ENCODE data around the gene APRT.
A peak's percentile ranks its signal among the peaks of the same experiment; 100 is the strongest.
"Not testable (repeated sequence)": the region's sequence is repeated elsewhere in the genome, so short reads cannot be mapped to it uniquely, and the experiment has no call there.

APRT gene

DNA sequence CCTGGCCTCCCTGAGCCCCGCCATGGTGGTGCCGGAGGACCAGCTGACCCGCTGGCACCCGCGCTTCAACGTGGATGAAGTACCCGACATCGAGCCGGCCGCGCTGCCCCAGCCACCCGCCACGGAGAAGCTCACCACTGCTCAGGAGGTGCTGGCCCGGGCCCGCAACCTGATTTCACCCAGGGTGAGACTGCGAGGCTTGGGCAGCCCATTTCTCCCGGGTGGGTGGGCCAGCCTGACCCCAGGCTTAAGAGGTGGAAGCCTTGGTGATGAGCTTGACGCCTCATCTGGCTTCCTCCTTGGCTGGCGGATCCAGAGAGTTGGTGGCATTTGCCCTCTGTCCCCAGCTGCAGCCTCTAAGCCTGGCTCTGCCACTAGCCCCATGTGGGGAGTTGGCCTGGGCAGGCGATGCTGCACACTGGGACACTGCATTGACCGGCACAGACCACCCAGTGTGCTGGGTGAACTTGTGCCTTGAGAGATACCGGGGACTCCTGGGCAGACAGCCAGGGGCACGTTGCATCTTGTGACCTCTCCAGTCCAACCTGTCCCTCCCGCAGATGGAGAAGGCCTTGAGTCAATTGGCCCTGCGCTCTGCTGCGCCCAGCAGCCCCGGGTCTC lies 5.1 kb downstream of the APRT start:
- no peak for DNase-seq

- no peak for DNase-seq
Measured at GRCh38 chr16:88805887-88806393, 5.8 kb downstream of the APRT start.

DNA sequence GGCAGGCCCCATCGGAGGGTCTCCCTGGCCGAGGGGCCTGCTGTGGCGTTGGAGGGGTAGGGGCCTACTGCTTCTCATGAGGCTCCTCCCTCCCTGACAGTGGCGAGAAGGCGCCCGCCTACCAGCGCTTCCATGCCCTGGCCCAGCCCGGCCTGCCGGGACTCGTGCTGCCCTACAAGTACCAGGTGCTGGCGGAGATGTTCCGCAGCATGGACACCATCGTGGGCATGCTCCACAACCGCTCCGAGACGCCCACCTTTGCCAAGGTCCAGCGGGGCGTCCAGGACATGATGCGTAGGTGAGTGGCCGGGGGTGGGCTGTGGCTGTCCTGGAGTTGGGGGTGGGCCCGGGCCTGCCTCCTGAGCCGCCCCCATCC lies 6.4 kb downstream of the APRT start:
- DNase-seq = no peak

DNA sequence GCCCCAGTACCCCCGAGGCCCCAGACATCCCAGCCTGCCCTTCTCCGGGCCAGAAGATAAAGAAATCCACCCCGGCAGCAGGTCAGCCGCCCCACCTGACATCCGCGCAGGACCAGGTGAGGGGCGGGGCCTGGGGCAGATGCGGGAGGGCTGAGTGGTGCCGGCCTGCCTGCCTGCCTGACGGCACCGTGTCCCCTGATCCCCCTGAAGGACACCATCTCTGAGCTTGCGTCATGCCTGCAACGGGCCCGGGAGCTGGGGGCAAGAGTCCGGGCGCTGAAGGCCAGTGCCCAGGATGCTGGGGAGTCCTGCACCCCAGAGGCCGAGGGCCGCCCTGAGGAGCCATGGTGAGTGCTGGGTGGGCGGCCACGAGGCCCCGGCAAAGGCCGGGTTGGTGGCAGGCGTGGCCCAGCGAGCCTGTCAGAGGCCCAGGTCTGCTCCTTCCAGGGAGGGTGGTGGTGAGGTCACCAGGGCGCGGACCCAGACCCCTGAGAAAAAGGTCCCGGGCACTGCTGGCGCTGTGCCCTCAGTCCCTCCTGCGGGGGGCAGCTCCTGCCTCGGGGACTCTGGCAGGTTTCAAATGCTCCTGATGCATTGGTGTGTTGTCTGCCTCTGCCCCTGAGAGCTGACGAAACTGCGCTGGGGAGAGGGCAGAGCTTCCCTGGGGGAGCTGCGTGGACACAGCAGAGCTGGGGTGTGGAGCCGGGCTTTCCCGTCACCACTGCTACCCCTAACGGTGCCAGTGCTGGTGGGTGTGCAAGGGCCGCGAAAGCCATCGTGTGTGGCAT lies 7.0 kb downstream of the APRT start:
- DNase-seq = peak in 1 of 4 experiments; percentile 16

- no peak for DNase-seq
Measured at GRCh38 chr16:88804173-88804551, 7.6 kb downstream of the APRT start.

DNA sequence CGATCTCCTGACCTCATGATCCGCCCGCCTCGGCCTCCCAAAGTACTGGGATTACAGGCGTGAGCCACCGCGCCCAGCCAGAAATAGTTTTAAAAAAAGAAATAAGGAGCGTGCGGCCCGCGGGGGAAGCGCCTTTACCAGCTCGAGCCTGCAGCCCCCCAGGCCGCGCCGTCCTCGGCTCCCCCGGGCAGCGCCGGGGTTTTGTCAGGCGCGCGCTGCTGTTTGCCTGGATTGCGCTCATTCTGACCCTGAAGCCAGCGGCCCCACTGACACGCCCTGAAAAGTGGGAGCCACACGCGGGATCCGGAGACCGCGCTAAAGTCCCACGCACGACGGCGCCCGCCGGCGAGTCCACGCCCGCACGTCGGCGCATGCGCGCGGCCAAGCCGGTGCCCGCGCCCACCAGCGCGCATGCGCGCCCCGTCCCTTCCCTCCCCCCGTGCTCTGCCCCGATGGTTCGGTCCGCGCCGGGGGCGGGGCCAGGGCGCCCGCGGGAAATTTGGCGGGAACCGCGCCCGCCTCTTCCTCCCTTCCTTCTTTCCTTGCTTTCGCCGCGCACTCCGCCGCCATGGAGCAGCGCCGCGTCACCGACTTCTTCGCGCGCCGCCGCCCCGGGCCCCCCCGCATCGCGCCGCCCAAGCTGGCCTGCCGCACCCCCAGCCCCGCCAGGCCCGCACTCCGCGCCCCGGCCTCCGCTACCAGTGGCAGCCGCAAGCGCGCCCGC lies 8.3 kb downstream of the APRT start, which contains the start of gene CDT1:
Gene CDT1, plus strand, starts transcription at position 526 of the 724 bp plus-strand sequence. Its CDS starts 43 bp downstream, at position 569.
- peak; percentile 67 to 82 (median 68) for DNase-seq

DNA sequence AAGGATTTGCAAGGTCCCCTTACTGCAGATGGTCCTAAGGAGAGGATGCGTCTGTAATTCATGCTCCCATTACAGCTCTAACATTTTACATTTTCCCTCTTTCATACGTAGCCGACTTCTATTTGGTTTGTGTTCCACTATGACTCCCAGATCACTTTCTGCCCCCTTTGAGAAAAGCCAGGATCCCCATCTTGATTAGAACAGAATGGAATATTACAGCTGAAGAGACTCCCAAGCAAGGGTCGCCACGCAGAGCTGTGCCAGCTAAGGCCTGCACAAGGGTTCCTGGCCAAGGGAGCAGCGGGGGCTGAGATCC lies 11.5 kb downstream of the APRT start:
- no peak for DNase-seq

DNA sequence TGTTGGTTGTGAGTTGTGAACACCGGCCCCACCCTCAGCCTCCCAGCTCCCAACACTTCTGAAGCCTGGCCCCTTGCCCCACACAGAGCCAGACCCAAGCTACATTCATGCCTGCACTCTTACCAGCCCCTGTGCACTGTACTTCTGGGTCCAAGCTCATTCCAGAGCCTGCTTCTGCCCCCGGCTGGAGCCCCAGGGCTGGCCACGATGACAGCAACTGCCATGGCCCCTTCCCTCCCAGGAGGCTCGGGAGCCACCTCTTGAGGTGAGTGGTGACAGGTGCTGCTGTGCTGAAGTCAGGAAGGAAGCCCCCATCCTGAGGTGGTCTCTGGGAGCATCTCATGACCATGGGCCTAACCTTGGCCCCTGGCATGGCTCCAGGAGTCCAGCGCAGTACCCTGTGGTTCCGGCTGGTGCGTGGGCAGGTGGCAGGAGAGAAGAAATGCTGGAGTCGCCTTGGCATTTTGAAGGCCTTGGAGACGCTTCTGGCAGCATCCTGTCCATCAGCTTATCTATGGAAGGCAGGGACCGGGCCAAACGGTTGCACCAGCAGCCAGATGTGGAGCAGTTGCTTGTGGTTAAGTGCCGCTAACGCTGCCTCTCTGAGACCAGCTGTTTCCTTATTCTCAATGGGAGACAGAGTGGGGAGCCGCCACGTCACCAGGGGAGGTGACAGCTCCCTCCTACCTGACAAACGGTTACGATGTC lies 12.0 kb downstream of the APRT start:
- DNase-seq = peak in 1 of 4 experiments; percentile 15

DNA sequence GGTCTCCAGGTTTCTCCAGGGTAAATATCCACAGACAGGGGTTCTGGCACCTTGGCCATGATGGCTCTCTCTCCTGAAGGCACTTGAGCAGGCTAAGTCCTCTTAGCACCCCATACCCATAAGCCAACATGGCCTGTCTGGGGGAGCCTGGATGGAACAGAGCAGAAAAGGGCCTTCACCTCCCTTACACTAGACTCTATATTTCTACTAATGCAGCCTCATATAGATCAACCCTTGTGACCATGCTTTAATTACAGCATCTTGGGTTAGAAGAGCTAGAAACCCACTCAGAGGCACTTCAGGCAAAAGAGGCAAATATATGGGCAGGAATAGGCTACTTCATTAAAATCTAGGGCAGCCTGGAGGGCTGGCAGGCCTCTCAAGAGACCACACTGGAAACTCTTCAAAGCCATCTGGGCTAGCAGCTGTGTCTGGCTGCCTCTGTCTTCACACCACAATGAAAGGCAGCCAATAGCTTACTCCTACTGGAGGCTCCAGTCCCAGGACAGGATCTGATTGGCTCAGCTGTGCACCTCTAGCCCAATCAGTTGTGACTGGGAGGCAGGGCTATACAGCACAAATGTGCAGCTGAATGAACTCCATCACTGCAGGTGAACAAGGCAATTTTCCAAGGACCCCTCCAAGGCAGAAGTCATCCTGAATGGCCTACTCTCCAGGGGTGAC lies 12.8 kb downstream of the APRT start:
- no peak for DNase-seq

DNA sequence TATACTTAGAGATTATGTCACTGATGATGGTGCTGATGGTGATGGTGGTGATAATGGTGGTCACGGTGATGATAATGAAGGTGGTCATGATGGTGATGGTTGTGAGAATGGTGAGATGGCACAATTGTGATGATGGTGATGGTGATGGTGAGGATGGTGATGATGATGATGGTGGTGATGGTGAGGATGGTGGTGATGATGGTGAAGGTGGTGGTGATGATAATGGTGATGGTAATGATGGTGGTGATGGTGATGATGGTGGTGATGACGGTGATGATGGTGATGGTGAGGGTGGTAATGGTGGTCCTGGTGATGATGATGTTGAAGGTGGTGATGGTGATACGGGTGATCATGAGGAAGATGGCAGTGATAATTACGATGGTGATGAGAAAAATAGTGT lies 13.7 kb downstream of the APRT start:
- no peak for DNase-seq

DNA sequence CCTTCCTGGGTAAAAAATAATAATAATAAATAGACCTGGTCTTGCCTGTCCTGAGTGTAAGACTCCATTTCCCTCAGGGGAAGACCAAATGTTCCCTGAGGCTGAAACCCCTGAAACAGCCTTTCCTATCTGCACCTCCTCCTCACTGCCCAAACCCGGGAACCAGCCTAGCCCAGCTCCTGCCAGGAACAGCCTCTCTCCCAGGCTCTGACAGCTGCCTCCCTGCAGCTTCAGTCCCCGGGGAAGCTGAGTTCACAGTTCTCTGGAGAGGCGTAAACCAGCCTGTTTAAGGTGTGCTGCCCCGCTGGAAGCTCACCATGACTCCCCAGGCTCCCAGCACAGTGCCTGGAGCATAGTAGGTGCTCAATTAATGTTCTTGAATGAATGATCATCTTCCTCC lies 15.4 kb downstream of the APRT start:
- no peak for DNase-seq

GRCh38 chr16:88793251-88793954 lies 18.3 kb downstream of the APRT start:
- no peak for DNase-seq

GRCh38 chr16:88792668-88793250 lies 19.0 kb downstream of the APRT start:
- DNase-seq = no peak

DNA sequence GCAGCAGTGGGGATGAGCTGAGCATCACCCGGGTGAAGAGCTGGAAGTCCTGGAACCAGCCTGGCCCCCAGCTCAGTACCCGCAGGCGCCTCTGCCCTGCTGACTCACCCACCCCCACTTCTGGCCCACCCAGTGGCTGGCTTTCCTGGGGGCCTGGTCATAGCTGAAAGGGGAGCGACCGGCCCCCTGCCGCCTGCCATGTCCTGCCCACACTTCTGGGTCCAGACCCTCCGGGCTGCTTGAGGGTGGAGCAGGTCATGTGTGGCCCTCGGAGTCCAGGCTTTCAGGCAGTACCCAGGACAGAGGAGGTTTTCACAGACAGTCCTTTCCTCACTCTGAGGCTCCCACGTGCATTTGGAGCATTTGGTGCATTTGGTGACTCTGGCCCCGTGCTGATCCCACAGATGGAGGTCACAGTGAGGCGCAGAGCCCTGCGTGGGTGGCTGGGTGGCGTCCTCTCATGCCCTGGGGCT lies 19.6 kb downstream of the APRT start:
- DNase-seq = no peak

DNA sequence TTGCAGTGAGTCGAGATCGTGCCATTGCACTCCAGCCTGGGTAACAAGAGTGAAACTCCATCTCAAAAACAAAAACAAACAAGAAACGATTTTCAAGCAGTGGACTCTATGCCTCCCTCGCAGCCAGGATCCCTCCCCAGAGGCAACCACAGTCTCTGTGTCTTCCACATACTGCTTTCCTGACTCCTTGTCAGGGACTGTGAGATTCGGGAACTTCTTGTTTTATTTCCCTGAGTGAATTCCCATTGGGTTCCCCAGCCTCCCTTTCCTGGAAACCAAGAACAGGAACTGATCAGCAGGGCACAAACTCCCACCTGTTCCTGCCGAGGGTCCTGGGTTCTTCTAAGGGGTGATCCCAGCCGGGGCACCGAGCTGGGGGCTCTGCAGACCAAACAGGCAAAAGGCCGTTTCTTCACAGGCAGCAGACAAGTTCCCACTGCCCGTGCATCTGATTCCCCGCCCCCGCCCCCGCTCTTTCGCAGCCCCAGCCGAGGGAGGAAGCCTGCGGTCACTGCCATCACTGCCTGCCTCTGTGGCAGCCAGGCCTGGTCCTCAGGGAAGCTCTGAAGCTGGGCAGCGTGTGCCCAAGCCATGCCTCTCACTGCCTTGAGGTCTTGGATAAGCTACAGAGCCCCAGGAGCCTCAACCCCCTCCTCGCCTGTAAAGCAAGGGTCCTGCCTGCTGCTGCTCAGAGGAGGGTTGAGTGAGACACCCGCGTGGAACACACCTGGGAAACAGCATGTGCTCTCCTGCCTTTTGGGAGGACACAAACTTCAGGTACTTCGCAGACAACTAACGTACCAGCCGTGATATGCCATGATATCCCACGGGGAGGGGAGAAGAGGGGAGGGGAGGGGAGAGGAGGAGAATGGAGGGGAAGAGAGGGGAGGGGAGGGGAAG lies 21.2 kb downstream of the APRT start:
- DNase-seq = peak in 2 of 4 experiments; percentile 28 to 42

DNA sequence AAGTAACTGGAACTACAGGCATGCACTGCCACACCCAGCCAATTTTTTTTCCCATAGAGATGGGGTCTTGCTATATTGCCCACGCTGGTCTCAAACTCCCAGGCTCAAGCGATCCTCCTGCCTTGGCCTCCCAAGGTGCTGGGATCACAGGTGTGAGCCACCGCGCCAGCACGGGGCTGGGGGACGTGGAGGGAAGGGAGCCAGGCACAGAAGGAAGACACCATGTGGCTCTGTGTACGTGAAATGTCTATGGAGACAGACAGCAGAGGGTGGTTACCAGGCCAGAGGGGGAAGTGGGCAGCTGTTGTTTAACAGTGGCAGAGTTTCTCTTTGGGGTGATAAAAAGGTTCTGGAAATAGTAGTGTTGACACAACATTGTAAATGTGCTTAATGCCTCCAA lies 22.1 kb downstream of the APRT start:
- DNase-seq = no peak

DNA sequence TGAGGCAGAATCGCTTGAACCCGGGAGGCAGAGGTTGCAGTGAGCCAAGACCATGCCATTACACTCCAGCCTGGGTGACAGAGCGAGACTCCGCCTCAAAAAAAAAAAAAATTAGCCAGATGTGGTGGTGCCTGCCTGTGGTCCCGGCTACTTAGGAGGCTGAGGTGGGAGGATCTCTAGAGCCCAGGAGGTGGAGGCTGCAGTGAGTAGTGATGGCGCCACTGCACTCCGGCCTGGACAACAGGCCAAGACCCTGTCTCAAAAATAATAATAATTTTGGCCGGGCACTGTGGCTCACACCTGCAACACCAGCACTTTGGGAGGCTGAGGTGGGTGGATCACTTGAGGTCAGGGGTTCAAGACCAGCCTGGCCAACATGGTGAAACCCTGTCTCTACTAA lies 23.0 kb downstream of the APRT start:
- DNase-seq = not testable (repeated sequence)

DNA sequence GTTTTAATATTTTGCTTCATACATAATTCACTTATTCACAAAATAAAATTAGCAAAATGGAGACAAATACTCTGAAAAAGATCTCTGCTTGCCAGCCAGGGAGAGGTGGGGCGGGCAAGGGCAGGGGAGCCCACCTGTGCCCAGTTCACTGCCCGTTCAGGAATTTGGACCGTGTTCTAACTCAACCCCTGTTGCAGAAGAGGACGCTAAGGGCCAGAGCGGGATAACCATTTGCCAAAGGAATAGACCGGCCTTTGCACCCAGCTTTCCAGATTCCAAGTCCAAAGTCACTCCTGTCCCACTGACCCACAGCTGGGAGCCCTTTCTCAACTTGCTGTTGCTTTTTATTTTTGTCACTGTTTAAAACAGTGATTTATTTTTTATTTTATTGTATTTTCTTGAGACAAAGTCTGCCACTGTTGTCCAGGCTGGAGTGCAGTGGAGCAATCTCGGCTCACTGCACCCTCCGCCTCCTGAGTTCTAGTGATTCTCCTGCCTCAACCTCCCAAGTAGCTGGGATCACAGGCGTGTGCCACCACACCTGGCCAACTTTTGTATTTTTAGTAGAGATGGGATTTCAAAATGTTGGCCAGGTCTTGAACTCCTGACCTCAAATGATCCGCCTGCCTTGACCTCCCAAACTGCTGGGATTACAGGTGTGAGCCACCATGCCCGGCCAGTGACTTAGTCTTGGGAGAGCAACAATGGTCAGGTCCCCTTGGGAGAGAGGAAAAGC lies 24.0 kb downstream of the APRT start:
- no peak for DNase-seq

DNA sequence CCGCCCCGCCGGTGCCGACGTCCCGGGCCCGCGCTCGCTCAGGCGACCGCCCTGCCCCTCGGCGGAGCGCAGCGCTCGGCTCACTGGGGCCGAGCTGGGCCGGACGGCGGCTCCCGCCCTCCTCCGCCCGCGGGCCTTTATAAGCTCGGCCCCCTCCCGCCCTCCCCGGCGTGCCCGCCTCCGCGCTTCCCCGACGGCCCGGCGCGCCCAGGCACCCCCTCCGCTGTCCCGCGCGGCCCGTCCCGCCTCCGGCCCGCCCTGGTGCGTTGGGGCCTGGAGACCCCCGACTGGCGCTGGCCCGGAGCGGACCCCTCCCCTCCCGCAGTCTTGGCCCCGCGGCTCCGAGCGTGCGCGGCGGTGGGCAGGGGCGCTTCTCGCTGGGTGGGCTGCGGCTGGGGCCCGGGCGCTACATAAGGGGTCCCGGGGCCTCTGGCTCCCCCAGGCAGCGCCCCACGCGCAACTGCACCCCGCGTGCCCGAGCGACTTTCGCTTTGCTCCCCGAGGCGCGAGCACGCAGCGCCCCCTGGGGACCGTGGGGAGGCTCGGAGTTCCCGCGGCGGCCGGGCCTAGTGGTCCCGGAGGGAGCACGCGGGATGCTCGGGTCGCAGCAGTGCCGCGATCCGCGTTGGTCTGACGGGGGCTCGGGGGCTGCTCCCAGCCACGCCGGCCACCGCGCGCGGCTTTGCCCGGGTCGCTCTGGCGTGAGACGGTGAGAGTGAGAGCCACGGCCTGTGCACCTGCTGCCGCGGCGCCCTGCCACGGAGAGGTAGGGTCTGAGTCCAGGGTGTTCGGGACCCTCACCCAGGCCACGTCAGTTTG lies 26.4 kb downstream of the APRT start, which contains the start of gene PIEZO1:
Gene PIEZO1, minus strand, starts transcription at position 115 of the 819 bp plus-strand sequence. CDS start 256 bp downstream, outside the sequence.
- peak; percentile 49 to 84 (median 66) for DNase-seq
